Islet precursor cell (in vitro differentiated cells): ENCODE results near the gene NDST3.
"Not testable (repeated sequence)": the region's sequence is repeated elsewhere in the genome, so short reads cannot be mapped to it uniquely, and the experiment has no call there.

Experiments
- DNase-seq: peaks from one replicate; pipeline ENCODE4 v3.0.0-alpha.2; 2018

The NDST3 gene

DNA sequence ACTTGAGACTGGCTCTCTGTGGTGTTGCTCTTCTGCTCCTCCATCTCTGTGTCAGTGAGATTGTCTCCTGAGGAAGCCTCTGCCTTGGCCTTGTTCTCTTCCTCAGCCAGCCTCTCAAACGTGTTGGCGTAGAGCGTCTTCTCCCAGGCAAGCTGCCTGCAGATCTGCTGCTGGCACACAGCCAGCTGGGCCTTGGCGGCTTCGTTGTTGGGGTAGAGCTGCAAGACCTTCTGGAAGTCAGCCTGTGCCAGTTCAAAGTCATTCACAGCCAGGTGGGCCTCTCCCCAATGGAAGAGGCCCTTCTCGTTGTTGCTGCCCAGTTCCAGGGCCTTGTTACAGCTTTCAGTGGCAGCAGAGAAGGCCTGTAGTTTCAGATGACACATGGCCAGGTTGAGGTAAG lies 159.1 kb downstream of the NDST3 start:
- DNase-seq, result no peak

DNA sequence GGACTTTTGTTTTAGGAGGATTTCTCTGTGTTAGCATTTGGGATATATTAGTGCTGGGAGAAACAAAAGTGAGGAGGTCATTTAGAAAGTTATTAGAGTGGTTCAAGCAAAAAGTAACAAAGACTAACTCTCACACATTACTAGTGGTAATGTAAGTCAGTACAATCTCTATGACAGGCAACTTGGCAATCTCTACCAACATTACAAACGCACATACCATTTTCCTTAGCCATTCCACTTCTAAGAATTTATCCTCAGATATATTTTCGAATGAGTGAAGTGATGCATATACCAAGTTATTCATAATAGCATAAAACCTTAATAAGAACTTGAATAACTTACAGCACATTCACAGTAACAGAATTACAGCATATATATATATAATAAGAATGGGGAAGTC lies 172.3 kb downstream of the NDST3 start:
- DNase-seq, result no peak

DNA sequence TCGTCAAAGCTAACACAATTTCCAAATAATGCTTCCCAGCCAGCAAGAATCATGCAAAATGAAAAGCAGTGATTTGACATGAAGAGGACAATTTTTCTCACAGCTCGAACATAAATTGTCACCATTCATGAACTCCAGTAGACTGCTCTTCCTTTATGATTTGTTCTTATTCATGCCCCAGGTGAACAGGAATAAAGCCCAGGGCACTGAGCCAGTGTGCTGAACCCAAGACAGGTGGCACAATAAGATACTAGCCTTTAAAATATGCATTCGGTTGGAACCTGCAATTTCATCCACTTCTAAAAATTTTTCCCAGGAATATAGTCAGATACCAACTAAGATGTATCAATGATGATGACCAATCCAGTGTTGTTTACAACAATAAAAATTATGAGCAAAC lies 178.8 kb downstream of the NDST3 start:
- no peak for DNase-seq

DNA sequence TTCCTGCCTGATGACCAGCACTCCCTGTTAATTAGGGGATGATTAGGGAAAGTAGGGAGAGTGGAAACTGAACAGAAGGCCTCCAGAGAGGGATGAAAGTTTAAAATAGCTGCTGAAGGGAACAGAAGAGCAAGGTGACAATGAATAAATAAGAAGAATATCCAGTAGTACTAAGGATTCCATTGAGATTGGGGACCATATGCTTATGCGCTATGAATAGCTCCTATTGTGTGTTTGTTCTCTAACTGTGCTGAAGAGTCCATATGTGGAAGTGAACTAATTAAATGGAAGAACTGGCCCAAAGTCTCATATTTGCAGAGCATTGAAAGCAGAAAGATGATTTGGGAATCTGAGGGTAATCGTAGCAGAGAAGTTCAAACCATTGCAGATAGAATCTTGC lies 181.5 kb downstream of the NDST3 start:
- DNase-seq, result no peak

- DNase-seq, result no peak
Observed at GRCh38 chr4:118221227-118221800, 187.0 kb downstream of the NDST3 start.

DNA sequence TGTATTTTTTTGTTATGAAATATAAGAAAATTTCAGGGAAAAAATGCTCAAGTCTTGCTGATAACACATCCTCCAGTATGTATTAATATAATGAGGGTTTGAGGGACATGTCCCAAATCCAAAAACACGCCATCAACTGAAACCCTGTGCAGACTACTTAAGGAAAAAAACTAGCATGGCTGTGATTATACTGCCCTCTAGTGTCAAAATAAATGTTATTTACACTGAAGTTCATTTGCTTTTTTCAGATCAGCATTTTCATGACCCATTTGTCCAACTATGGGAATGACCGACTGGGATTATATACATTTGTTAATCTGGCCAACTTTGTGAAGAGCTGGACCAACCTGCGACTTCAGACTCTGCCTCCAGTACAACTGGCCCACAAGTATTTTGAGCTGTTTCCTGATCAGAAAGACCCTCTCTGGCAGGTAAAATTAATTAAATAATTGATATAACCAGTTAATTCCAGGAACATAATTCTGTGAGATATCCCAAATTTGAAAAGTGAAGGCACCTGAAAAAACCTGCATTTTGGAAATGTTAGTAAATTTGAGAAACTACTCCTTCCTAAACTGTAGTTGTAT lies 190.1 kb downstream of the NDST3 start:
- DNase-seq, result no peak

DNA sequence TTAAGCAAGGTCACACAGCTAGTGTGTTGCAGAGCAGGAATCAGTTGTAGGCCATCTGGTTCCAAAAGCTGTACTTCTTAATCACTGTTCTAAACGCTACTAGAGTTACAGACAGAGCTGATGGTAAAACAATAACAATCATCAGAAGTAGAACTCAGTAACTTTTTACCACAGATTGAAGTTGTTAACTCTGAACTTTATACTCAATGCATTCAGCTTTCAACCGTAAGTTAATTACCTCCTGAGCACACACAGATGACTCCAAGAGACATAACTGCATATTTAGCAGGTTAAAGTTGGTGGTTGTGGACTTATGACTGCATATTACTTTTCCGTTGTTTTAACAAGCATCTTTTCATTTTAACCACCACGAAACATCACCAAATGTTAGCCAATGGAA lies 191.2 kb downstream of the NDST3 start:
- no peak for DNase-seq

DNA sequence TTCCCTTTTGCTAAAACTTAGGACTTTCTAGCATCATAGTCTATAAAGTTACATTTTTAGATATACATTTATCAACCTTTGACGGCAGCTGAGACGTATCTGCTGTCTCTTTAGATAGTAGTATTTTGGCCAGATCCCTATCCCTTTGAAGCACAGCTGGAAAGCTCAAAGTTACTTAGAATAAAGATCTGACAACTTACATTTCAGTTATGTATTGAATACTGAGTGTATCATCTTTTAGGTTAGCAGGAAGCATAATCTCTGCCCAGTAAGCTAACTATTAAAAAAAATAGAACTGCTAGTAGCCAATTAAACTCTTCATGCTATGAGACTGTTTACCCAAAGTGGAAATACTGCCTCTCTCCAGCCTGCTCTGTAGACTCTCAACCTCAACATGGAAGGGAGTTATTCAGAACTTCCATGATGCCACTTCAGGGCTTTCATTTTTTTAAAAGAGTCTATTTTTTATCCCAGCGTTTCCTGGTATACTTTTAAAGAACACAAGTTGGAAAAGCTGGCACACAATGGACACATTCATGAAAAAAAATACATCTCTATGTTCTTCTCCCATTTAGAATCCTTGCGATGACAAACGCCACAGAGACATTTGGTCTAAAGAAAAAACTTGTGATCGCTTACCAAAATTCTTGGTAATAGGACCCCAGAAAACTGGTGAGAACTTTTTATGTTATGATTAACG lies 192.2 kb downstream of the NDST3 start:
- no peak for DNase-seq

- DNase-seq, result no peak
Observed at GRCh38 chr4:118235566-118236120, 201.4 kb downstream of the NDST3 start.

- DNase-seq, result no peak
Observed at GRCh38 chr4:118237531-118237930, 203.2 kb downstream of the NDST3 start.

- DNase-seq, result no peak
Observed at GRCh38 chr4:118249890-118250289, 215.6 kb downstream of the NDST3 start.

GRCh38 chr4:118254368-118254767 lies 220.1 kb downstream of the NDST3 start:
- DNase-seq, result no peak

DNA sequence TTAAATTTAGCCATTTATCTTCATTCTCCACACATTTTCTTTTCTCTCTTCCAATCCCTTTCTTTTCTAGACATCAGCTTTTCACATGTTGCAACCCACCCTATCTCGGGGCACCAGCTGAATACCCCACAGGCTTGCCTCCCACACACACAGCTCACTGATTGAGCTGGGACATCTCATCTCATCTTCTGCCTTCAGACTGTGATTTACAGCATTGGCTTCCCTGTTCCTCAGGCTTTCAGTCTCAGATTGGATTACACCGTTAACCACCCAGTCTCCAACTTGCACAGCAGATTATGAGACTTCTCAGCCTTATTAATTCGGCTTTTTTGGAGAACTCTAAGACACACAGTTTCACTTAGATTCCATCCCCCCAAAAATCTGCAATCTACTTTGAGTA lies 224.8 kb downstream of the NDST3 start:
- DNase-seq, result no peak

DNA sequence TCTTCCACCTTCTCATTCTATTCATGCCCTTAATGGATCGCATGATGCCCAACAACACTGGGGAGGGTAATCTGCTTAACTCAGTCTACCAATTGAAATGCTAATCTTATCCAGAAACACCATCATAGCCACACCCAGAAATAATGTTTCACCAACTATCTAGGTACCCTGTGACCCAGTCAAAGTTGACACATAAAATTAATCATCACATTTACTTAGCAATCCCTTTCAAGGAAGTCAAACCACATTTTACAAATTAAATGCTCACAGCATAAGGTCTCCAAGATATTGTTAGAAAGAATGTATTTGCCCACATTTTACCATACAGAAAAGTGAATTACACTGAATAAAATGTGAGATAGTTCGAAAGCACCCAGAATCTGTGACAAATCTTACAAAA lies 226.0 kb downstream of the NDST3 start:
- no peak for DNase-seq

- DNase-seq, result no peak
Observed at GRCh38 chr4:118264096-118264495, 229.8 kb downstream of the NDST3 start.

DNA sequence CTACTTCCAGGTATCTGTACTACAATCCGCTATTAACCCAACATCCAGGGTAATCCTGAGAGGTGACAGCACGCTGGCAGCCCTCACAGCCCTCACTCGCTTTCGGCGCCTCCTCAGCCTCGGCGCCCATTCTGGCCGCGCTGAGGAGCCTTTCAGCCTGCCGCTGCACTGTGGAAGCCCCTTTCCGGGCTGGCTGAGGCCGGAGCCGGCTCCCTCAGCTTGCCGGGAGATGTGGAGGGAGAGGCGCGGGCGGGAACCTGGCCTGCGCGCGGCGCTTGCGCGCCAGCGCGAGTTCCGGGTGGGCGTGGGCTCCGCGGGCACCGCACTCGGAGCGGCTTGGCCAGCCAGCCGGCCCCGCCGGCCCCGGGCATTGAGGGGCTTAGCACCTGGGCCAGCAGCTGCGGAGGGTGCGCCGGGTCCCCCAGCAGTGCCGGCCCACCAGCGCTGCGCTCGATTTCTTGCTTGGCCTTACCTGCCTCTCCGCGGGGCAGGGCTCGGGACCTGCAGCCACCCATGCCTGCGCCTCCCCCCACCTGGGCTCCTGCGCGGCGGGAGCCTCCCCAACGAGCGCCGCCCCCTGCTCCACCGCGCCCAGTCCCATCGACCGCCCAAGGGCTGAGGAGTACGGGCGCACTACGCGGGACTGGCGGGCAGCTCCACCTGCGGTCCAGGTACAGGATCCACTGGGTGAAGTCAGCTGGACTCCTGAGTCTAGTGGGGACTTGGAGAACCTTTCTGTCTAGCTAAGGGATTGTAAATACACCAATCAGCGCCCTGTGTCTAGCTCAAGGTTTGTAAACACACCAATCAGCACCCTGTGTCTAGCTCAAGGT lies 231.2 kb downstream of the NDST3 start:
- DNase-seq, result no peak

DNA sequence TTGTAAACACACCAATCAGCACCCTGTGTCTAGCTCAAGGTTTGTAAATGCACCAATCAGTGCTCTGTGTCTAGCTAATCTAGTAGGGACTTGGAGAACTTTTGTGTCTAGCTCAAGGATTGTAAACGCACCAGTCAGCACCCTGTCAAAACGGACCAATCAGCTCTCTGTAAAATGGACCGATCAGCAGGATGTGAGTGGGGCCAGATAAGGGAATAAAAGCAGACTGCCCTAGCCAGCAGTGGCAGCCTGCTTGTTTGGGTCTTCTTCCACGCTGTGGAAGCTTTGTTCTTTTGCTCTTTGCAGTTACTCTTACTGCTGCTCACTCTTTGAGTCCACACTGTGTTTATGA lies 231.8 kb downstream of the NDST3 start:
- not testable (repeated sequence) for DNase-seq

DNA sequence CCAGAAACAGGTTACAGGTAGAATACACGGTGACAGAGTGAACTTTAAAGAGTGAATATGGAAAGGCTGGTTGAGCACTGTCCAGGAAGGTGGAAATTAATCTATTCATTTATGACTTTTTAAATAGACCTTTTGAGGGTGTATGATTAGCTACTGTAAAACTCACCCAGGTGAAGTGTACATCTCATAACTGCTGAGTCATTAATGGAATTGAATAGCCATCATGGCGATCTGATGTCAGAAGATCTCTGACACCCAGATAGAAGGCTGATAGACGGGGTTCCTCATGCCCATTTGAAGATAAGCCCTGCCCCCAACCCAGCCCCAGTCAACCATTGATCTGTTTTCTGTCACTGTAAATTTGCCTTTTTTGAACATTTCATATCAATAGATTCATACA lies 234.5 kb downstream of the NDST3 start:
- DNase-seq, result no peak

DNA sequence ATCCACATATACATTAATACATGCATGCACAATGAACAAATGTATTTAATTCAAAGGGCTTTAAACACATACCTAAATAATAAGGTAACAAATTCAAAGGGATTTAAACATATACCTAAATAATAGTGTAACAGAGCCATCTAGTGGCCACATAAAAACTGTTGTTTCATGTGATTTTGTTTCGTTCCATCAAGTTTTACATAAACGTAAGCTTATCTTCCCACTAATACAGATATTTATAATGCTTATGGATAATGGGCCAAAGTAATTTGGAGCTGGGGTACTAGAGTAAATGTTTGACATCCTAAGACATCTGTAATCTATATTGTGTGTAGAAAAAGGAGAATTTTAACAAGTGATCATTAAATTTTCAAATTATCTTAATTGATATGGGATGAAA lies 236.2 kb downstream of the NDST3 start:
- no peak for DNase-seq

DNA sequence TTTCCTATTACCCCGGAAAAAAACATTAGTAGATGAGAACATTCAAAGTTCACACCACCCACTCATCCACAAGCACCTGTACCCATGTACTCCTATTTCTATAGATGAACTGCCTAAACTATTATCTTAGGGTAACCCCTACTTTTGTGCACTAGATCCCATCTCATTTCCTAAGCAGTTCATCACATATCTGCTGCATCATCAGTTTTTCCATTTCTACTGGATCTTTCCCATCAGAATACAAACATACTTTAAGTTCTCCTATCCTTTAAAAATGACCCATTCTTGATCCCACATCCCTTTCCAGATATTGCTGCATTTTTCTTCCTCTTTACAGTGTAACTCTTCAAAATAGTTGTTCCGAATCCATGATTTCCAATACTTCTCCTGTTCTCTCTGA lies 237.5 kb downstream of the NDST3 start:
- DNase-seq, result no peak

- no peak for DNase-seq
Observed at GRCh38 chr4:118273642-118274041, 239.4 kb downstream of the NDST3 start.

- no peak for DNase-seq
Observed at GRCh38 chr4:118276580-118276979, 242.3 kb downstream of the NDST3 start.

GRCh38 chr4:118277243-118277642 lies 243.0 kb downstream of the NDST3 start:
- no peak for DNase-seq
